Breast epithelium (tissue), 3 donors: Measurements from ENCODE around the gene FPGS.

Source experiments
- CTCF ChIP-seq, 3 donors: fragments of 450-650 bp; IDR thresholded peaks; one replicate each; pipeline ENCODE4 v1.5.1; 2016 to 2017; ENCODE audit warnings: antibody characterized with exemption in 3 of 3, mild to moderate bottlenecking in 3 of 3, moderate library complexity in 3 of 3
- POLR2AphosphoS5 ChIP-seq, 3 donors: sonication (generic); formaldehyde crosslinking; IDR thresholded peaks; one replicate each; pipeline ENCODE4 v1.6.1; 2017; ENCODE audit warnings: antibody characterized with exemption in 3 of 3

- TF ChIP-seq CTCF (IDR thresholded peaks at IDR 0.05) (no peak), POLR2AphosphoS5 (IDR thresholded peaks at IDR 0.05) (no peak)
Observed at GRCh38 chr9:127773981-127774380, 28.7 kb upstream of the FPGS start.
